ENCODE data around the gene A4GALT.
"Not testable (repeated sequence)": the region's sequence is repeated elsewhere in the genome, so short reads cannot be mapped to it uniquely, and the experiment has no call there.

DNA sequence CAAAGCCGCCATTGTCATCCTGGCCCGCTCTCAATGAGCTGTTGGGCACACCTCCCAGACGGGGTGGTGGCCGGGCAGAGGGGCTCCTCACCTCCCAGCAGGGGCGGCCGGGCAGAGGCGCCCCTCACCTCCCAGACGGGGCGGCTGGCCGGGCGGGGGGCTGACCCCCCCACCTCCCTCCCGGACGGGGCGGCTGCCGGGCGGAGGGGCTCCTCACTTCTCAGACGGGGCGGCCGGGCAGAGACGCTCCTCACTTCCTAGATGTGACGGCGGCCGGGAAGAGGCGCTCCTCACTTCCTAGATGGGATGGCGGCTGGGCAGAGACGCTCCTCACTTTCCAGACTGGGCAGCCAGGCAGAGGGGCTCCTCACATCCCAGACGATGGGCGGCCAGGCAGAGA lies 29.8 kb upstream of the A4GALT start:
- TF ChIP-seq, protein P1, sequence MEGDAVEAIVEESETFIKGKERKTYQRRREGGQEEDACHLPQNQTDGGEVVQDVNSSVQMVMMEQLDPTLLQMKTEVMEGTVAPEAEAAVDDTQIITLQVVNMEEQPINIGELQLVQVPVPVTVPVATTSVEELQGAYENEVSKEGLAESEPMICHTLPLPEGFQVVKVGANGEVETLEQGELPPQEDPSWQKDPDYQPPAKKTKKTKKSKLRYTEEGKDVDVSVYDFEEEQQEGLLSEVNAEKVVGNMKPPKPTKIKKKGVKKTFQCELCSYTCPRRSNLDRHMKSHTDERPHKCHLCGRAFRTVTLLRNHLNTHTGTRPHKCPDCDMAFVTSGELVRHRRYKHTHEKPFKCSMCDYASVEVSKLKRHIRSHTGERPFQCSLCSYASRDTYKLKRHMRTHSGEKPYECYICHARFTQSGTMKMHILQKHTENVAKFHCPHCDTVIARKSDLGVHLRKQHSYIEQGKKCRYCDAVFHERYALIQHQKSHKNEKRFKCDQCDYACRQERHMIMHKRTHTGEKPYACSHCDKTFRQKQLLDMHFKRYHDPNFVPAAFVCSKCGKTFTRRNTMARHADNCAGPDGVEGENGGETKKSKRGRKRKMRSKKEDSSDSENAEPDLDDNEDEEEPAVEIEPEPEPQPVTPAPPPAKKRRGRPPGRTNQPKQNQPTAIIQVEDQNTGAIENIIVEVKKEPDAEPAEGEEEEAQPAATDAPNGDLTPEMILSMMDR (IDR thresholded peaks at IDR 0.05; ENCODE audit: insufficient read depth, low read length, poor library complexity, severe bottlenecking): not testable (repeated sequence)
- not testable (repeated sequence) for TF ChIP-seq EZH2phosphoT487 (conservative IDR thresholded peaks at IDR 0.05; ENCODE audit: low read length)
